ENCODE results near the gene RRAS.

Gene RRAS

GRCh38 chr19:49640113-49640898, at the start of gene RRAS:
Gene RRAS (minus strand): TSS chr19:49640143. CDS start chr19:49640098, 45 bp downstream.
- DNase-seq, result peak; percentile 98 to 100 (median 99)

DNA sequence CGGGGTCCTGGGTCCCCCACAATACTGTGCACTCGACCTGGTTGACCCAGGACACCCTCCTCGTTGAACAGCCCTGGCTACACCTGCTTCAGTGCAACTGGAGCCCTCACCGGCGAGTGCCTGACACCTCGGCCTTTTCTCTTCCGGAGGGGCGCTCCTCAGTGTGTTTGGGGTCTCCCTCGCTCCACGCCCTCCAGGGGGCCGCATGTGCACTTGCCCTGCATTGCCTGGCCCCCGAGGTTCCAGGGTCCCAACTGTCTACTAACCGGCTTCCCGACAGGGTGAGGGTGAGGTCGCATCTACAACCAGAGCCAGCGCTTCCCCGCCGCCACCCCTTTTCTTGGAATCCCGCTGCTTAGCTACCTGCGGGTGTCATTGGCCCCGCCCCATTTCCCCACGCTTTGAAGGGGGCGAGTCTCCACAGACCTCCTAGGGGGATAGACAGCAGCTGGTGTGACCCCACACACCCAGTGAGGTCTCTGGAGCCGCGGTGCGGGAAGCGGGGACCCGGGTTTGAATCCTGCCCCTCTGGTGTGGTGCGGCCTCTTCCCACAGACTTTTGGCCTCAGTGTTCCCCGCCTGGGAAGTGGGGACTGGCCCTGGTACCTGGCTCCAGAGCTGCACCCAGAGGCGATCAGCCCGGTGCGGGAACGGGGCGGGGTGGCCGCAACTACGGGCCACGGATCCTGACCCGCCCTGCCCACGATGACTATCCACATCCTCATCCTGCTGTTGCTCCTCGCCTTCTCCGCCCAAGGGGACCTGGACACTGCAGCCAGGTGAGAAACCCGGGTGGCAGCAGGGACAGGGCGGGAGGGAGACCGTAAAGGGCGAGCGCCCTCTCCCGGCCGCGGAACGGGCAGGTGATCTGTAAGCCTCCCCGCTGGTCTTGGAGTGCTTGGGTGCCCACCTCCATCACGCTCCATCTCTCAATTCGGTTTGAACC, 49.5 kb upstream of the RRAS start, which contains the start of gene ADM5:
TSS of gene ADM5 (plus strand) at position 462 of the 946 bp plus-strand sequence. CDS start at position 706, 244 bp downstream.
- DNase-seq, result peak; percentile 66 to 79 (median 74)

GRCh38 chr19:49688531-49689132, 48.7 kb upstream of the RRAS start:
- peak in 1 of 3 experiments; percentile 15 for DNase-seq

GRCh38 chr19:49687566-49688316, 47.8 kb upstream of the RRAS start:
- DNase-seq, result no peak

GRCh38 chr19:49687150-49687549, 47.2 kb upstream of the RRAS start:
- no peak for DNase-seq

- DNase-seq, result no peak
Observed at GRCh38 chr19:49686503-49687088, 46.7 kb upstream of the RRAS start.

GRCh38 chr19:49685845-49686332, 45.9 kb upstream of the RRAS start:
- no peak for DNase-seq

GRCh38 chr19:49684983-49685553, 45.1 kb upstream of the RRAS start:
- DNase-seq, result no peak

- no peak for DNase-seq
Observed at GRCh38 chr19:49684251-49684982, 44.5 kb upstream of the RRAS start.

GRCh38 chr19:49683814-49684250, 43.9 kb upstream of the RRAS start:
- no peak for DNase-seq

DNA sequence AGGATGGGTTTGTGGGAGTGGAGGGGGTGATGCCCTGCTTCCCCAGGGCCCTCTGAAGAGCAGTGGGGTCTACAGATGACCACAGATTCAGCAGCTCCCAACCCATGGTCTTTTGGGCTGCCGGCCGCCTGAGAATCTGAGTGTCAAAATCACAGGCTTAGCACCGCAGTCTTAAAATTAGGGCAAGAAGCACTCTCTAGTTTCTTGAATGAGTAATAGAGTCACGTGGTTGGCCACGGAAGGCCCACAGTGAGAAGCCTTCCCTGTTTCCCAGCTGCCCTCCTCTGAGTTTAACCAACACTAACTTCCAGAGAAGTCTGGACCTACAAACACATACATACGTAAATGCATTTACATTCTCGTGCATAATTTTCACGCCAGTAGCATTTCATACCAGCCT, 42.3 kb upstream of the RRAS start:
- no peak for DNase-seq

GRCh38 chr19:49681830-49682229, 41.9 kb upstream of the RRAS start:
- DNase-seq, result no peak

GRCh38 chr19:49680421-49681351, 40.7 kb upstream of the RRAS start:
- DNase-seq, result peak; percentile 81 to 92 (median 91)

DNA sequence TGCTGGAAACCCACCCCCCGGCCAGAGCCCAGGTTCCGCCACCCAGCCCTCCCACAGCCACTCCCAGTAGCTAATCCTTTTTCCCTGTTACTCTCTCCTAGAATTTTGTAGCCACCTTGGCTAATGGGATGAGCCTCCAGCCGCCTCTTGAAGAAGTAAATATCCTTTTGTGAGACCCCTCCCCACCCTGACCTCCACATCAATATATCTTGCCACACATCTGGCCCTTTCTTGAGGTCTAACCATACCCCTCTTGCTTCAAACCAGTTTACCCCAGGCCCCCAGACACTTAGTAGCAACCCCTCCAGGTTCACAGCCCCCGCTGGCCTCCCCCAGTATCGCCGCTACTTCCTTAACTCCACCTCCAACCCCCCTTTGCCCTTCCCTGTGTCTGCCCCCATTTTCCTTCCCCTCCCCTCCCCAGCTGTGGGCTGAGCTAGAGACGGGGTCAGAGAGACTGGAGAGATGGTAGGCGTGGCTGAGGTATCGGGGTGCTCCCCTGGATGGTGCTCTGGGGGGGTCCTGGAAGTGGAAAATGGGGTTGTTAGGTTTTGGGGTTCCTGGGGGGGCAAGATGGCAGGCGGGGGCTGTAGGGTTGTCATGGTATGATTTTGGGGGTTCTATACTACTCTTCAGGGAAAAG, 39.9 kb upstream of the RRAS start:
- DNase-seq, result no peak

DNA sequence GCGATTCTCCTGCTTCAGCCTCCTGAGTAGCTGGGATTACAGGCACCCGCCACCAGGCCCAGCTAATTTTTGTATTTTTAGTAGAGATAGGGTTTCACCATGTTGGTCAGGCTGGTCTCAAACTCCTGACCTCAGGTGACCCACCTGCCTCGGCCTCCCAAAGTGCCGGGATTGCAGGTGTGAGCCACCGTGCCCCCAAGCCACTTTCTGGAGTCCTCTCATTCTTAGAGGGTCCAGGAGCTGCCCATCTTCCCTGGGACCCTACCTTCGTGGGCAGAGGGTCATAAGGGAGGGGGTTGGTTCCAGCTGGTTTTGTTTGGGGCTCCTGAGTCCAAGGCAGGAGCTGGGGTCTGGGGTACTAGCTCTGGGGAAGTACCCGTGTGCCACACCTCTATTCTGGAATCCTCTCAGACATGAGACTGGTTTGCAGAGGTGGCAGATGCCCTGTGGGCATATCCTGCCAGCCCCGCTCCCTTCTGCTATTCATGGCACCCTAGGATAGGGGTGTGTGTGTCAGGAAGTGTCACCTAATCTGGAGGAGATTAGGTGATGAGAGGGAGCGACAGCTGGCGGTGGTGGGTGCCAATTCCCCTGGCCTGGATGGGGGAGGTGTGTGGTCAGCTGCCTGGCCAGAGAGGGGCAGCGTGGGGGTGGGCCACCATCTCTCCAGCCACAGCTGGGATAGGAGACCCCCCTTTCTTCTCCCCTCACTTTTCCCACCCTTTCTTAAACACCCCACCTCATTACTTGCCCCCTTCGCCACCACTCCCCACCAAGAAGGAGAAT, 39.2 kb upstream of the RRAS start:
- no peak for DNase-seq

- peak; percentile 58 to 79 (median 68) for DNase-seq
Observed at GRCh38 chr19:49677901-49678674, 38.1 kb upstream of the RRAS start.

- DNase-seq, result peak in 2 of 3 experiments; percentile 47 to 63
Observed at GRCh38 chr19:49677231-49677900, 37.4 kb upstream of the RRAS start, which contains the start of gene PRMT1. Gene PRMT1 (plus strand): TSS chr19:49677271. CDS start chr19:49677281, 10 bp downstream.
